Neural progenitor cell (in vitro differentiated cells): ENCODE data around the gene SPAG9.

Experiments
- CTCF ChIP-seq: fragments of 200-600 bp; sonication (generic); IDR thresholded peaks from 2 replicates; pipeline ENCODE4 v1.5.1; 2017; ENCODE audit warnings: antibody characterized with exemption, mild to moderate bottlenecking
- EZH2 ChIP-seq: fragments of 200-600 bp; sonication (generic); IDR thresholded peaks from 2 replicates; pipeline ENCODE4 v1.6.1; 2017; ENCODE audit warnings: antibody characterized with exemption, mild to moderate bottlenecking, moderate library complexity
- EZH2phosphoT487 ChIP-seq: fragments of 200-600 bp; sonication (generic); IDR thresholded peaks from 2 replicates; pipeline ENCODE4 v1.6.1; 2017; ENCODE audit warnings: antibody characterized with exemption

- no peak for TF ChIP-seq CTCF
- TF ChIP-seq EZH2 = no peak
- TF ChIP-seq EZH2phosphoT487 = no peak
These were observed 133.5 kb downstream of the SPAG9 start for GRCh38 chr17:50986989-50987660.
